Neural cell (in vitro differentiated cells): ENCODE results near the gene CTSH.

ENCODE experiments used
- CTCF ChIP-seq: fragments of 450-650 bp; IDR thresholded peaks from 2 replicates; pipeline ENCODE4 v1.5.1; 2014; ENCODE audit warnings: antibody characterized with exemption, mild to moderate bottlenecking, moderate library complexity; ENCODE audit not compliant: poor library complexity, severe bottlenecking
- EP300 ChIP-seq: fragments of 450-650 bp; conservative IDR thresholded peaks from 2 replicates; pipeline ENCODE4 v1.6.1; 2014; ENCODE audit warnings: antibody characterized with exemption, mild to moderate bottlenecking, moderate library complexity; ENCODE audit not compliant: poor library complexity, severe bottlenecking
- POLR2AphosphoS5 ChIP-seq: IDR thresholded peaks from 2 replicates; pipeline ENCODE4 v1.6.1; 2012

- TF ChIP-seq EP300: no peak
- no peak for TF ChIP-seq CTCF
- TF ChIP-seq POLR2AphosphoS5: no peak
Observed at GRCh38 chr15:78925956-78926743, 18.7 kb downstream of the CTSH start.
